H9 (cell line): ENCODE measurements around the gene KIF6. TPM values are rescaled to one million over a fixed set of nuclear protein-coding genes. Genes with fewer than 3 reads are reported as not detected.

Experiments used
- DNase-seq: peaks from one replicate; pipeline ENCODE4 v3.0.0-alpha.2; 2017
- H2AFZ ChIP-seq: one replicate; pipeline ENCODE4 v1.6.1; 2013; ENCODE audit warnings: mild to moderate bottlenecking, low read length, control low read depth, moderate library complexity
- H2AK5ac ChIP-seq: 2 replicates; pipeline ENCODE4 v1.6.1; 2013; ENCODE audit warnings: low read length, control low read depth, mixed read lengths; ENCODE audit not compliant: insufficient read length
- H2BK120ac ChIP-seq: one replicate; pipeline ENCODE4 v1.6.1; 2013; ENCODE audit warnings: low read depth, mild to moderate bottlenecking, low read length, control low read depth, inconsistent platforms; ENCODE audit not compliant: poor library complexity, severe bottlenecking
- H2BK12ac ChIP-seq: 2 replicates; pipeline ENCODE4 v1.6.1; 2013; ENCODE audit warnings: low read length, control low read depth, mixed read lengths, low read depth; ENCODE audit not compliant: insufficient read length
- H2BK15ac ChIP-seq: 2 replicates; pipeline ENCODE4 v1.6.1; 2013; ENCODE audit warnings: low read depth, low read length, control low read depth
- H2BK20ac ChIP-seq: one replicate; pipeline ENCODE4 v1.6.1; 2013; ENCODE audit warnings: low read depth, mild to moderate bottlenecking, low read length, control low read depth, inconsistent platforms; ENCODE audit not compliant: poor library complexity, severe bottlenecking
- H2BK5ac ChIP-seq: 2 replicates; pipeline ENCODE4 v1.6.1; 2013; ENCODE audit warnings: low read length, control low read depth, mixed read lengths; ENCODE audit not compliant: insufficient read length
- H3K14ac ChIP-seq: 2 replicates; pipeline ENCODE4 v1.6.1; 2013; ENCODE audit warnings: low read length, control low read depth; ENCODE audit not compliant: insufficient read depth
- H3K18ac ChIP-seq: 2 replicates; pipeline ENCODE4 v1.6.1; 2013; ENCODE audit warnings: low read depth, mild to moderate bottlenecking, mixed read lengths, low read length, control low read depth; ENCODE audit not compliant: insufficient read length
- H3K23ac ChIP-seq: 2 replicates; pipeline ENCODE4 v1.6.1; 2013; ENCODE audit warnings: low read length, control low read depth, mixed read lengths, low read depth; ENCODE audit not compliant: insufficient read length
- H3K23me2 ChIP-seq: 2 replicates; pipeline ENCODE4 v1.6.1; 2013; ENCODE audit warnings: low read depth, mild to moderate bottlenecking, mixed read lengths, low read length, control low read depth; ENCODE audit not compliant: insufficient read length, poor library complexity, severe bottlenecking
- H3K27ac ChIP-seq: 2 replicates; pipeline ENCODE4 v1.5.1; 2013; ENCODE audit warnings: low read length, control low read depth, mixed read lengths, low read depth; ENCODE audit not compliant: insufficient read length
- H3K27me3 ChIP-seq: 2 replicates; pipeline ENCODE4 v1.6.1; 2013; ENCODE audit warnings: low read length, control low read depth, inconsistent platforms; ENCODE audit not compliant: insufficient read depth
- H3K4ac ChIP-seq: 2 replicates; pipeline ENCODE4 v1.6.1; 2013; ENCODE audit warnings: low read depth, mild to moderate bottlenecking, control low read depth, inconsistent platforms, low read length, moderate library complexity
- H3K4me1 ChIP-seq: 2 replicates; pipeline ENCODE4 v1.6.1; 2013; ENCODE audit warnings: low read length, control low read depth, inconsistent platforms; ENCODE audit not compliant: insufficient read depth
- H3K4me2 ChIP-seq: 2 replicates; pipeline ENCODE4 v1.6.1; 2013; ENCODE audit warnings: low read length, control low read depth, mixed read lengths; ENCODE audit not compliant: insufficient read length, insufficient read depth
- H3K56ac ChIP-seq: 2 replicates; pipeline ENCODE4 v1.6.1; 2013; ENCODE audit warnings: low read depth, mild to moderate bottlenecking, mixed read lengths, low read length, control low read depth; ENCODE audit not compliant: insufficient read length
- H3K79me1 ChIP-seq: 2 replicates; pipeline ENCODE4 v1.6.1; 2013; ENCODE audit warnings: low read depth, mild to moderate bottlenecking, moderate library complexity, low read length, control low read depth, inconsistent platforms; ENCODE audit not compliant: insufficient read depth, poor library complexity, severe bottlenecking
- H3K79me2 ChIP-seq: 2 replicates; pipeline ENCODE4 v1.6.1; 2013; ENCODE audit warnings: low read length, control low read depth, inconsistent platforms; ENCODE audit not compliant: insufficient read depth
- H3K9ac ChIP-seq: 2 replicates; pipeline ENCODE4 v1.6.1; 2013; ENCODE audit warnings: low read length, control low read depth, mixed read lengths; ENCODE audit not compliant: insufficient read length; ENCODE audit errors: extremely low read depth
- H3K9me3 ChIP-seq: one replicate; pipeline ENCODE4 v1.6.1; 2013; ENCODE audit warnings: low read depth, low read length, inconsistent platforms; ENCODE audit not compliant: control insufficient read depth
- H3T11ph ChIP-seq: one replicate; pipeline ENCODE4 v1.6.1; 2013; ENCODE audit warnings: mild to moderate bottlenecking, low read length, control low read depth, inconsistent platforms
- H4K20me1 ChIP-seq: one replicate; pipeline ENCODE4 v1.6.1; 2013; ENCODE audit not compliant: control insufficient read depth, insufficient read length, insufficient read depth
- H4K5ac ChIP-seq: 2 replicates; pipeline ENCODE4 v1.6.1; 2013; ENCODE audit warnings: low read depth, mild to moderate bottlenecking, mixed read lengths, low read length, control low read depth; ENCODE audit not compliant: insufficient read length
- H4K8ac ChIP-seq: replicated peaks from 2 replicates; pipeline ENCODE4 v1.6.1; 2013; ENCODE audit warnings: low read length, control low read depth, mixed read lengths, low read depth; ENCODE audit not compliant: insufficient read length
- H4K91ac ChIP-seq: 2 replicates; pipeline ENCODE4 v1.6.1; 2013; ENCODE audit warnings: low read depth, mild to moderate bottlenecking, moderate library complexity, mixed read lengths, low read length, control low read depth; ENCODE audit not compliant: insufficient read length
- H3K27ac Mint-ChIP-seq, 3 experiments: 2 replicates in 2 of 3; 3 replicates in 1 of 3; pipeline ENCODE4 v1.8.0; 2020 to 2021; ENCODE audit warnings: mixed read lengths in 3 of 3, mild to moderate bottlenecking in 1 of 3, moderate library complexity in 1 of 3
- H3K27me3 Mint-ChIP-seq: 2 replicates; pipeline ENCODE4 v1.8.0; 2021; ENCODE audit warnings: low read depth, mild to moderate bottlenecking, moderate library complexity, mixed read lengths
- H3K36me3 Mint-ChIP-seq, 3 experiments: 2 replicates in 2 of 3; 3 replicates in 1 of 3; pipeline ENCODE4 v1.8.0; 2020 to 2021; ENCODE audit warnings: low read depth in 3 of 3, mixed read lengths in 3 of 3; ENCODE audit not compliant: insufficient read depth in 1 of 3
- H3K4me1 Mint-ChIP-seq, 2 experiments: 2 replicates each; pipeline ENCODE4 v1.8.0; 2020; ENCODE audit warnings: mixed read lengths in 2 of 2
- H3K4me3 Mint-ChIP-seq, 2 experiments: 2 replicates in 1 of 2; 3 replicates in 1 of 2; pipeline ENCODE4 v1.8.0; 2020 to 2021; ENCODE audit warnings: mild to moderate bottlenecking in 2 of 2, mixed read lengths in 2 of 2, moderate library complexity in 1 of 2
- H3K9me3 Mint-ChIP-seq, 2 experiments: 2 replicates in 1 of 2; 3 replicates in 1 of 2; pipeline ENCODE4 v1.8.0; 2020; ENCODE audit warnings: mild to moderate bottlenecking in 2 of 2, mixed read lengths in 2 of 2, moderate library complexity in 1 of 2
- WGBS: extraction: QIAGEN DNeasy Blood & Tissue Kit; methylation state at CpG from one replicate; pipeline ENCODE4 v1.1.7; 2013; ENCODE audit warnings: missing lambda C conversion rate, low lambda C conversion rate, mixed read lengths; ENCODE audit not compliant: insufficient read length; ENCODE audit errors: extremely low coverage; 5-methylcytosine and 5-hydroxymethylcytosine counted together
- total RNA-seq: library from RNA; stranded (reverse); gene quantifications from 2 replicates; pipeline ENCODE4 v1.2.1, GENCODE V29; 2021
- TF ChIP-seq, protein P1 (sequence below): fragments of 200-600 bp; sonication (generic); conservative IDR thresholded peaks from 3 replicates; pipeline ENCODE4 v1.8.0; 2021; ENCODE audit warnings: antibody characterized with exemption, mild to moderate bottlenecking

KIF6 gene
- total RNA-seq, 1 experiment from 2014 or later = 0.63 TPM

DNA sequence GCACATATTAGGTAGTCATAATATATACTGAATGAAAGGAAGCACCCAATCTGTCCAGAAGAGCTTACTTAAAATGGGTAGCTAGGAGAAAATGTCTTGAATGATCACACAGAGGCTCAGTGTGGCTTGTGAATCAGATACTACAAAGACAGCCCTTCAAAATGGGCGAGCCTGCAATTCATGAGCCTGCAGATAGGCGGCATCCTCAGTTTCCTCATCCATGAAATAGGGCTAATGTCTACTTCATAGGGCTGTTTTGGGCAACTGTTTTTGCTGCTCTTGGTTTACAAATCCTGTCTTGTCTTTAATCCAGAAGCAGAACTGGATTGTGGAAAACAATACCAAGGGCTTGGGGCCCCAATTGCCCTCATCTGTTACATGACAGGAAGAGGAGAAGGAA is 273.4 kb downstream of the KIF6 start:
- Histone ChIP-seq H3K9ac (no peak overlapping the region), H4K91ac (no peak overlapping the region), H4K20me1 (no peaks in the 10 kb centered on the region), H3K56ac (no peak overlapping the region), H3K27ac (no peak overlapping the region), H3K4ac (no peak overlapping the region), H3K14ac (no peak overlapping the region), H3K4me1 (no peaks in the 10 kb centered on the region), H3K23me2 (no peaks in the 10 kb centered on the region), H3K79me2 (no peaks in the 10 kb centered on the region), H4K5ac (no peak overlapping the region), H3K9me3 (no peaks in the 10 kb centered on the region), H2BK15ac (no peak overlapping the region), H2BK5ac (no peak overlapping the region), H3K27me3 (no peaks in the 10 kb centered on the region), H3K79me1 (no peaks in the 10 kb centered on the region), H3T11ph (no peak overlapping the region), H2BK120ac (no peak overlapping the region), H2BK12ac (no peak overlapping the region), H3K4me2 (no peak overlapping the region), H2AFZ (no peak overlapping the region), H4K8ac (no peak overlapping the region), H3K18ac (no peak overlapping the region), H2BK20ac (no peak overlapping the region), H3K23ac (no peak overlapping the region), H2AK5ac (no peak overlapping the region)
- DNase-seq = peak; percentile 46
- no peak overlapping the region for H3K27ac Mint-ChIP-seq
- TF ChIP-seq, protein P1, sequence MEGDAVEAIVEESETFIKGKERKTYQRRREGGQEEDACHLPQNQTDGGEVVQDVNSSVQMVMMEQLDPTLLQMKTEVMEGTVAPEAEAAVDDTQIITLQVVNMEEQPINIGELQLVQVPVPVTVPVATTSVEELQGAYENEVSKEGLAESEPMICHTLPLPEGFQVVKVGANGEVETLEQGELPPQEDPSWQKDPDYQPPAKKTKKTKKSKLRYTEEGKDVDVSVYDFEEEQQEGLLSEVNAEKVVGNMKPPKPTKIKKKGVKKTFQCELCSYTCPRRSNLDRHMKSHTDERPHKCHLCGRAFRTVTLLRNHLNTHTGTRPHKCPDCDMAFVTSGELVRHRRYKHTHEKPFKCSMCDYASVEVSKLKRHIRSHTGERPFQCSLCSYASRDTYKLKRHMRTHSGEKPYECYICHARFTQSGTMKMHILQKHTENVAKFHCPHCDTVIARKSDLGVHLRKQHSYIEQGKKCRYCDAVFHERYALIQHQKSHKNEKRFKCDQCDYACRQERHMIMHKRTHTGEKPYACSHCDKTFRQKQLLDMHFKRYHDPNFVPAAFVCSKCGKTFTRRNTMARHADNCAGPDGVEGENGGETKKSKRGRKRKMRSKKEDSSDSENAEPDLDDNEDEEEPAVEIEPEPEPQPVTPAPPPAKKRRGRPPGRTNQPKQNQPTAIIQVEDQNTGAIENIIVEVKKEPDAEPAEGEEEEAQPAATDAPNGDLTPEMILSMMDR = peak; percentile 82
- H3K4me1 Mint-ChIP-seq = peaks cover 5 to 7% of the 10 kb centered on the region in 2 experiments; a peak in 3 of 4 replicates
- H3K27me3 Mint-ChIP-seq = no peaks in the 10 kb centered on the region
- H3K4me3 Mint-ChIP-seq = no peak overlapping the region
- peaks cover 13 to 17% of the 10 kb centered on the region in 2 experiments for H3K9me3 Mint-ChIP-seq
- peaks cover 5 to 18% (median 7%) of the 10 kb centered on the region in 3 experiments; a peak in 5 of 7 replicates for H3K36me3 Mint-ChIP-seq
- no CpG with 5 or more reads among the region's 2 CpGs for WGBS
